NCI-H1092 treated with DMSO at 0.1 percent for 48 hours (cell line): ENCODE measurements around the gene MECR.
"Not testable (repeated sequence)": the region's sequence is repeated elsewhere in the genome, so short reads cannot be mapped to it uniquely, and the experiment has no call there.

Experiments used
- DNase-seq: peaks from one replicate; lab custom pipeline; 2025; lab: John Stamatoyannopoulos, UW

Gene MECR

GRCh38 chr1:29235955-29236711, 5.4 kb upstream of the MECR start, which contains the start of gene PTPRU:
Gene PTPRU, plus strand, starts transcription at chr1:29236522. Its CDS starts 123 bp downstream, at chr1:29236645.
- DNase-seq: peak; percentile 57

GRCh38 chr1:29234881-29235280, 4.1 kb upstream of the MECR start:
- DNase-seq: not testable (repeated sequence)

- no peak for DNase-seq
These were observed 3.7 kb upstream of the MECR start for GRCh38 chr1:29234471-29234870.

- no peak for DNase-seq
These were observed 3.0 kb upstream of the MECR start for GRCh38 chr1:29233693-29234092.

GRCh38 chr1:29232387-29232786, 1.7 kb upstream of the MECR start:
- DNase-seq: no peak

GRCh38 chr1:29230204-29230552, 556 bp downstream of the MECR start:
- DNase-seq: no peak

- no peak for DNase-seq
These were observed 3.2 kb downstream of the MECR start for GRCh38 chr1:29227511-29227910.

GRCh38 chr1:29225361-29225760, 5.4 kb downstream of the MECR start:
- DNase-seq: no peak

GRCh38 chr1:29224356-29224837, 6.3 kb downstream of the MECR start:
- no peak for DNase-seq

GRCh38 chr1:29223521-29223920, 7.2 kb downstream of the MECR start:
- DNase-seq: no peak

GRCh38 chr1:29222686-29223085, 8.0 kb downstream of the MECR start:
- DNase-seq: no peak

GRCh38 chr1:29222260-29222659, 8.5 kb downstream of the MECR start:
- not testable (repeated sequence) for DNase-seq

- no peak for DNase-seq
These were observed 9.4 kb downstream of the MECR start for GRCh38 chr1:29221296-29221695.

- no peak for DNase-seq
These were observed 12.5 kb downstream of the MECR start for GRCh38 chr1:29218223-29218622.

- no peak for DNase-seq
These were observed 13.1 kb downstream of the MECR start for GRCh38 chr1:29217633-29218032.

GRCh38 chr1:29213055-29213454, 17.7 kb downstream of the MECR start:
- DNase-seq: no peak

GRCh38 chr1:29211086-29212030, 19.4 kb downstream of the MECR start:
- no peak for DNase-seq

- no peak for DNase-seq
These were observed 20.3 kb downstream of the MECR start for GRCh38 chr1:29210278-29211085.

GRCh38 chr1:29209173-29209572, 21.6 kb downstream of the MECR start:
- no peak for DNase-seq

- DNase-seq: no peak
These were observed 22.3 kb downstream of the MECR start for GRCh38 chr1:29208442-29208841.

- peak; percentile 80 for DNase-seq
These were observed 28.0 kb downstream of the MECR start for GRCh38 chr1:29202584-29203340.
